Stimulated activated naive B cell treated with anti-CD40 and anti-IgM and Interleukin-4, amounts not matched to agents 10 μg/mL and 1 μg/mL and 100 μg/mL, for 72 hours (primary cell): Measurements from ENCODE around the gene CLEC10A.
"Not testable (repeated sequence)": the region's sequence is repeated elsewhere in the genome, so short reads cannot be mapped to it uniquely, and the experiment has no call there.

Source experiments
- ATAC-seq, 2 donors: fragments of 150-1000 bp; cut with Tn5 transposase; replicated peaks; 2 replicates each; pipeline ENCODE4 v1.10.0; 2021; ENCODE audit warnings: moderate library complexity in 1 of 2
- DNase-seq: peaks from one replicate; pipeline ENCODE4 v3.0.0; 2021
- H3K27ac Mint-ChIP-seq: one replicate; pipeline ENCODE4 v1.8.0; 2022; ENCODE audit warnings: mild to moderate bottlenecking, mixed read lengths
- H3K27me3 Mint-ChIP-seq, 2 donors: one replicate each; pipeline ENCODE4 v1.8.0; 2022; ENCODE audit warnings: mixed read lengths in 2 of 2
- H3K36me3 Mint-ChIP-seq, 2 donors: one replicate each; pipeline ENCODE4 v1.8.0; 2022; ENCODE audit warnings: mixed read lengths in 2 of 2, mild to moderate bottlenecking in 1 of 2
- H3K4me1 Mint-ChIP-seq, 2 donors: one replicate each; pipeline ENCODE4 v1.8.0; 2022; ENCODE audit warnings: mixed read lengths in 2 of 2, mild to moderate bottlenecking in 1 of 2
- H3K4me3 Mint-ChIP-seq, 2 donors: one replicate each; pipeline ENCODE4 v1.8.0; 2022; ENCODE audit warnings: mild to moderate bottlenecking in 2 of 2, mixed read lengths in 2 of 2, moderate library complexity in 1 of 2
- H3K9me3 Mint-ChIP-seq, 2 donors: one replicate each; pipeline ENCODE4 v1.8.0; 2022; ENCODE audit warnings: mixed read lengths in 2 of 2, mild to moderate bottlenecking in 1 of 2

The CLEC10A gene

GRCh38 chr17:7079581-7080455 lies at the start of gene CLEC10A:
Gene CLEC10A (minus strand): TSS chr17:7080251. CDS start chr17:7078812, 1,439 bp downstream.
- H3K4me3 Mint-ChIP-seq: no peak within 1 kb of the TSS
- DNase-seq (no peak), ATAC-seq (no peak)
- peaks cover 0 to 2% of the 10 kb centered on the region in 2 donors for H3K9me3 Mint-ChIP-seq
- H3K4me1 Mint-ChIP-seq: peaks cover 15% of the 10 kb centered on the region in 2 donors
- peak within 1 kb of the TSS; percentile 53 for H3K27ac Mint-ChIP-seq
- H3K36me3 Mint-ChIP-seq: peaks cover 0 to 2% of the 10 kb centered on the region in 2 donors
- H3K27me3 Mint-ChIP-seq: peaks cover 31 to 58% of the 10 kb centered on the region in 2 donors

- Mint-ChIP-seq H3K27me3 (peaks cover 0 to 17% of the 10 kb centered on the region in 2 donors), H3K4me3 (no peak overlapping the region), H3K4me1 (peaks cover 27 to 42% of the 10 kb centered on the region in 2 donors), H3K36me3 (peaks cover 0 to 2% of the 10 kb centered on the region in 2 donors), H3K9me3 (no peaks in the 10 kb centered on the region), H3K27ac (no peak overlapping the region)
- ATAC-seq (no peak), DNase-seq (no peak)
Measured at GRCh38 chr17:7129311-7129710, 49.3 kb upstream of the CLEC10A start.

DNA sequence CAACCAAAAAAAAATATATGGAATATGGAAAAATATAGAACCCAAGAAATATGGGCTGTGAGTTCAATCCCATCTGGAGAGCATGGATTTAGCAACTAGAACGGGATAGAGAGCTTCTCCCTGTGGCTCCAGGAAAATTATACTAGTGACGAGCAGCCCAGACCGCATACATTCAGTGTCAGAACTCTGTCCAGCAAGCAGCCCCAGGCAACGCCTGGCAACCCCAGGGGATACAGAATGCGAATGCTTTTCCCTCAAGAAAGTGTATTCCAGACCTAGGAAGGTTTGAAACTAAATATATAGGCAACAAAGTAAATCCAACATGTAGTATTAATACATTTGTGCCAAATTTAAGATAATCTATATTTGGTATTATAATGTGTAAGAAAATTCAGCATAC lies 48.1 kb upstream of the CLEC10A start:
- Mint-ChIP-seq H3K27ac (no peak overlapping the region), H3K4me1 (peaks cover 24 to 34% of the 10 kb centered on the region in 2 donors), H3K4me3 (no peak overlapping the region), H3K9me3 (no peaks in the 10 kb centered on the region), H3K27me3 (peaks cover 4 to 22% of the 10 kb centered on the region in 2 donors), H3K36me3 (peaks cover 0 to 2% of the 10 kb centered on the region in 2 donors)
- ATAC-seq (no peak), DNase-seq (no peak)

DNA sequence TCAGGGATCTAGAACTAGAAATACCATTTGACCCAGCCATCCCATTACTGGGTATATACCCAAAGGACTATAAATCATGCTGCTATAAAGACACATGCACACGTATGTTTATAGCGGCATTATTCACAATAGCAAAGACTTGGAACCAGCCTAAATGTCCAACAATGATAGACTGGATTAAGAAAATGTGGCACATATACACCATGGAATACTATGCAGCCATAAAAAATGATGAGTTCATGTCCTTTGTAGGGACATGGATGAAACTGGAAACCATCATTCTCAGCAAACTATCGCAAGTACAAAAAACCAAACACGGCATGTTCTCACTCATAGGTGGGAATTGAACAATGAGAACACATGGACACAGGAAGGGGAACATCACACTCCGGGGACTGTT lies 47.5 kb upstream of the CLEC10A start:
- not testable (repeated sequence) for H3K36me3 Mint-ChIP-seq, H3K4me3 Mint-ChIP-seq, H3K9me3 Mint-ChIP-seq, H3K27ac Mint-ChIP-seq, DNase-seq, ATAC-seq
- Mint-ChIP-seq H3K27me3 (peaks cover 8 to 27% of the 10 kb centered on the region in 2 donors), H3K4me1 (peaks cover 19 to 28% of the 10 kb centered on the region in 2 donors)

DNA sequence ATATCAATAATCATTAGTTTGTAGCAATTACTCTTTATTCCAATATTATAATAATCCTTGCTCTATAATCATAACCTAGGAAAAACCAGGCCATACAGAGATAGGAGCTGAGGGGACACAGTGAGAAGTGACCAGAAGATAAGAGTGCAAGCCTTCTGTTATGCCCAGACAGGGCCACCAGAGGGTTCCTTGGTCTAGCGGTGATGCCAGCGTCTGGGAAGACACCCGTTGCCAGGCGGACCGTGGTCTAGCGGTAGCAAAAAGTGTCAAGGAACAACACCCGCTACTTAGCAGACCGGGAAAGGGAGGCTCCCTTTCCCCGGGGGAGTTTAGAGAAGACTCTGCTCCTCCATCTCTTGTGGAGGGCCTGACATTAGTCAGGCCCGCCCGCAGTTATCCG lies 46.3 kb upstream of the CLEC10A start:
- Mint-ChIP-seq H3K27me3 (peaks cover 8 to 26% of the 10 kb centered on the region in 2 donors), H3K4me1 (peaks cover 13 to 20% of the 10 kb centered on the region in 2 donors)
- ATAC-seq, H3K36me3 Mint-ChIP-seq, H3K9me3 Mint-ChIP-seq, H3K4me3 Mint-ChIP-seq, H3K27ac Mint-ChIP-seq, DNase-seq: not testable (repeated sequence)

DNA sequence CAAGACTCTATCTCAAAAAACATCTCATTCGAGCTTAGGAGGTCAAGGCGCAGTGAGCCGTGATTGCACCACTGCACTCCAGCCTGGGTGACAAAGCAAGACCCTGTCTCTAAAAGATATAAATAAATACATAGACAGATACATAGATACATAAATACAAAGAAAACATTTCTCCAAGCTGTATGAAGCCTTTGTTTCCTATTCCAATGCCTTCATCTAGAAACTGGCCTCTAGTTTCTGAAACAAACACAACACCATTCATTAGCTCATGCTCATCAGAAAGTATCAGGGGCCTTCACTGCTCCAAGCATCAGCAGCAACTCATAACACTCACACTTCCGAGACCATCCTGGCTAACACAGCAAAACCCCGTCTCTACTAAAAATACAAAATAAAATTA lies 44.9 kb upstream of the CLEC10A start:
- no peak for ATAC-seq
- H3K4me1 Mint-ChIP-seq: peaks cover 8 to 22% of the 10 kb centered on the region in 2 donors
- DNase-seq: no peak

GRCh38 chr17:7123844-7124243 lies 43.8 kb upstream of the CLEC10A start:
- no peak overlapping the region for H3K27ac Mint-ChIP-seq
- H3K36me3 Mint-ChIP-seq: no peaks in the 10 kb centered on the region
- H3K4me3 Mint-ChIP-seq: no peak overlapping the region
- no peaks in the 10 kb centered on the region for H3K9me3 Mint-ChIP-seq
- H3K27me3 Mint-ChIP-seq: peaks cover 15 to 21% of the 10 kb centered on the region in 2 donors
- peaks cover 4 to 17% of the 10 kb centered on the region in 2 donors for H3K4me1 Mint-ChIP-seq
- ATAC-seq (no peak), DNase-seq (no peak)

More for the DNA sequence above, 44.9 kb upstream of the CLEC10A start:
- no peaks in the 10 kb centered on the region for H3K9me3 Mint-ChIP-seq
- no peaks in the 10 kb centered on the region for H3K36me3 Mint-ChIP-seq
- no peak overlapping the region for H3K27ac Mint-ChIP-seq
- H3K4me3 Mint-ChIP-seq: no peak overlapping the region
- peaks cover 8 to 20% of the 10 kb centered on the region in 2 donors for H3K27me3 Mint-ChIP-seq

DNA sequence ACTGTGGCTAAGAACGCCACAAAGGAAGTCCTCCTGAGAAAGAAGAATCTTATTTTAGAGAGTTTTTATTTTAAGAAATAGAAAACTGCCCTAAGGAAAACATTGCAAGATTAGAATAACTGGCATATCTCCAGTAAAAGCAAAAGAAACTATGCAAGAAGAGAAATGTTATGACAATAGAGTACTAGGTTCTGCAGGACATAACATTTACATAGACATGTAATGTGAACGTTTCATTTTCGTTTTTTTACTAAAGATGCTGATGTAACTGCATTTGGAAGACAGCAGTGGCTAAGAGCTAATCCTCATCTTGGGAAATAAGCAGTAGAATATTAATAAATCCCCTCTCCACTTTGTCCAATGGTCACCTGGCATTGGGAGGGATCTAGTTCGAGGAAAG lies 42.3 kb upstream of the CLEC10A start:
- DNase-seq (no peak), ATAC-seq (no peak)
- Mint-ChIP-seq H3K27ac (no peak overlapping the region), H3K27me3 (peaks cover 15 to 22% of the 10 kb centered on the region in 2 donors), H3K9me3 (peaks cover 0 to under 1% of the 10 kb centered on the region in 2 donors), H3K36me3 (no peaks in the 10 kb centered on the region), H3K4me3 (no peak overlapping the region), H3K4me1 (peaks cover 4 to 17% of the 10 kb centered on the region in 2 donors)

- ATAC-seq, DNase-seq, H3K4me3 Mint-ChIP-seq, H3K9me3 Mint-ChIP-seq, H3K36me3 Mint-ChIP-seq: not testable (repeated sequence)
- Mint-ChIP-seq H3K27me3 (peaks cover 15 to 26% of the 10 kb centered on the region in 2 donors), H3K4me1 (peaks cover 4 to 17% of the 10 kb centered on the region in 2 donors), H3K27ac (peak overlapping the region; percentile 47)
Measured at GRCh38 chr17:7120635-7121034, 40.6 kb upstream of the CLEC10A start.

- peaks cover 0 to 2% of the 10 kb centered on the region in 2 donors for H3K9me3 Mint-ChIP-seq
Measured at GRCh38 chr17:7120123-7120522, 40.1 kb upstream of the CLEC10A start.

DNA sequence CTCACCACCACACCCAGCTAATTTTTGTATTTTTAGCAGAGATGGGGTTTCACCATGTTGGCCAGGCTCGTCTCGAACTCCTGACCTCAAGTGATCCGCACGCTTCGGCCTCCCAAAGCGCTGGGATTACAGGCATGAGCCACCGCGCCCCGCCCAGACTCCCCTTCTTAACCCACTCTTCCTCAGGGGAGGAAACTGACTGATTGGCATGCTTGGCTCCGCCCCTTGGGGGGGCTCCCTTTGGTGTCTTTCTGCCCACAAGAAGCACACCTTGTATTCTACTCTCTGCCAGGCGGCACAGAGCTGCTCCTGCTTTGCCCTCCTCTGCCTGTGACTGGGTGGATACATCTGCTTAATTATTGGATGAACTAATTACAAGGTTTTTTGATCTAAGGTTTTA lies 39.3 kb upstream of the CLEC10A start:
- no peak overlapping the region for H3K4me3 Mint-ChIP-seq
- no peaks in the 10 kb centered on the region for H3K36me3 Mint-ChIP-seq
- peaks cover 15 to 26% of the 10 kb centered on the region in 2 donors for H3K27me3 Mint-ChIP-seq
- peaks cover 0 to 2% of the 10 kb centered on the region in 2 donors for H3K9me3 Mint-ChIP-seq
- no peak overlapping the region for H3K27ac Mint-ChIP-seq
- ATAC-seq: no peak
- DNase-seq: no peak
- peaks cover 4 to 17% of the 10 kb centered on the region in 2 donors for H3K4me1 Mint-ChIP-seq

More at GRCh38 chr17:7120123-7120522, 40.1 kb upstream of the CLEC10A start:
- DNase-seq: no peak
- no peak for ATAC-seq
- Mint-ChIP-seq H3K4me1 (peaks cover 4 to 17% of the 10 kb centered on the region in 2 donors), H3K27me3 (peaks cover 15 to 26% of the 10 kb centered on the region in 2 donors), H3K27ac (no peak overlapping the region), H3K4me3 (no peak overlapping the region), H3K36me3 (no peaks in the 10 kb centered on the region)

GRCh38 chr17:7114875-7115614 lies 35.0 kb upstream of the CLEC10A start:
- ATAC-seq: no peak
- Mint-ChIP-seq H3K36me3 (no peaks in the 10 kb centered on the region), H3K9me3 (peaks cover 0 to 2% of the 10 kb centered on the region in 2 donors), H3K4me3 (no peak overlapping the region), H3K27me3 (peaks cover 16 to 21% of the 10 kb centered on the region in 2 donors), H3K4me1 (peaks cover 0 to 2% of the 10 kb centered on the region in 2 donors), H3K27ac (no peak overlapping the region)
- no peak for DNase-seq

GRCh38 chr17:7114241-7114874 lies 34.3 kb upstream of the CLEC10A start, which contains the start of gene ASGR2:
Gene ASGR2 (minus strand): TSS chr17:7114822. CDS start chr17:7114240, 582 bp downstream.
- no peak for DNase-seq
- Mint-ChIP-seq H3K36me3 (no peaks in the 10 kb centered on the region), H3K27ac (no peak within 1 kb of the TSS), H3K4me3 (no peak within 1 kb of the TSS), H3K9me3 (peaks cover 0 to 2% of the 10 kb centered on the region in 2 donors), H3K4me1 (peaks cover 0 to 8% of the 10 kb centered on the region in 2 donors), H3K27me3 (peaks cover 14% of the 10 kb centered on the region in 2 donors)
- no peak for ATAC-seq
